GM12864 (cell line): Measurements from ENCODE around the gene ASB6.

Experiments
- DNase-seq: peaks from one replicate; pipeline ENCODE4 v3.0.0-alpha.2; 2011; ENCODE audit warnings: low read depth
- H3K4me3 ChIP-seq: 2 replicates; pipeline ENCODE4 v1.5.1; 2011; ENCODE audit warnings: mild to moderate bottlenecking, low read depth, low read length, control low read depth
- CTCF ChIP-seq: IDR thresholded peaks from 2 replicates; pipeline ENCODE4 v1.5.1; 2011; ENCODE audit warnings: low read depth, mild to moderate bottlenecking, moderate library complexity, low read length, control low read depth, inconsistent platforms; ENCODE audit errors: missing control alignments

Gene ASB6

GRCh38 chr9:129641750-129642585 is at the start of gene ASB6:
Gene ASB6 (minus strand): TSS chr9:129642151. CDS start chr9:129641999, 152 bp downstream.
- H3K4me3 ChIP-seq = peak within 1 kb of the TSS; percentile 99
- TF ChIP-seq CTCF = peak; percentile 85
- peak; percentile 74 for DNase-seq

- no peak for TF ChIP-seq CTCF
- H3K4me3 ChIP-seq = no peak overlapping the region
- no peak for DNase-seq
These were observed 46.5 kb upstream of the ASB6 start for GRCh38 chr9:129688285-129689043.

GRCh38 chr9:129687391-129687790 is 45.4 kb upstream of the ASB6 start:
- no peak overlapping the region for H3K4me3 ChIP-seq
- TF ChIP-seq CTCF = no peak
- no peak for DNase-seq

GRCh38 chr9:129686736-129687135 is 44.8 kb upstream of the ASB6 start:
- TF ChIP-seq CTCF = no peak
- H3K4me3 ChIP-seq = no peak overlapping the region
- DNase-seq = no peak

- H3K4me3 ChIP-seq = no peak overlapping the region
- DNase-seq = no peak
- TF ChIP-seq CTCF = no peak
These were observed 43.9 kb upstream of the ASB6 start for GRCh38 chr9:129685933-129686259.

- DNase-seq = no peak
- no peak overlapping the region for H3K4me3 ChIP-seq
- TF ChIP-seq CTCF = no peak
These were observed 43.4 kb upstream of the ASB6 start for GRCh38 chr9:129685220-129685932.
